NCI-H2029 treated with DMSO at 0.1 percent for 48 hours (cell line): ENCODE measurements around the gene BEAN1.
"Not testable (repeated sequence)": the region's sequence is repeated elsewhere in the genome, so short reads cannot be mapped to it uniquely, and the experiment has no call there.

Experiments used
- DNase-seq: peaks from one replicate; lab custom pipeline; 2025; lab: John Stamatoyannopoulos, UW

Gene BEAN1

GRCh38 chr16:66441586-66442375, 14.7 kb downstream of the BEAN1 start:
- no peak for DNase-seq

DNA sequence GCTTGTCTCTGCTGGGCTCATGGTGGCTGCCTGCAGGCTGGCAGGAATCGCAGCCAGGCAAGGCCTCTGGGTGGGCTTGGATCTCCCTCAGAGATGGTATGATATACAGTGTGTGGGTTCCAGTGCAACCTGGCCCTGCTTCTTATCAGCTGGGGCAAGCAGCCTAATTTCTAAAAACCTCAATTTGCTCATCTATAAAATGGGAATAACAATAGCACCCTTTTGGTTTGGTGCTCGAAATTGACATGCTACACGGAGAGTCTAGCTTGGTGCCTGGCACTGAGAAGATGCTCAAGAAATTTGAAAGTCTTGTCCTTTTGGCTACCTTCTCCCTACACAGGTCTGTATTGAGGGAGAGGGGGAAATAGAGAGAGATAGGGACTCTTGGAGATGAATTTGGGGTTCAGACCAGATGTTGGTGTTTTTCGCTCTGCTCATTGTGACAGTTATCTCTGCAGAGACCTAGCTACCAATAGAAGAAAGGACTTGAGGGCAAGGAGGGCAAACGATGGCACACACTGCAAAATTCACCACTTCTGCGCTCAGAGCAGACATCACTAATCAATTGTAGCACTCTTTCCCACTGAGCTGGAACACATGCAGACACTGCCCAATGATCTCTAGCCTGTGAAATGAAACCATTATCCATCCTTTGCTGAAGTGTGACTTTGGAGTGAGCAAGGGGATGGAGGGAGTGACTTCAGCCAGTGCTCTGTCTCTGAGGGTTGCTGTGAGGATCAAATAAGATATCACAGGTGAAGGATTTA, 15.6 kb downstream of the BEAN1 start:
- DNase-seq, result no peak

DNA sequence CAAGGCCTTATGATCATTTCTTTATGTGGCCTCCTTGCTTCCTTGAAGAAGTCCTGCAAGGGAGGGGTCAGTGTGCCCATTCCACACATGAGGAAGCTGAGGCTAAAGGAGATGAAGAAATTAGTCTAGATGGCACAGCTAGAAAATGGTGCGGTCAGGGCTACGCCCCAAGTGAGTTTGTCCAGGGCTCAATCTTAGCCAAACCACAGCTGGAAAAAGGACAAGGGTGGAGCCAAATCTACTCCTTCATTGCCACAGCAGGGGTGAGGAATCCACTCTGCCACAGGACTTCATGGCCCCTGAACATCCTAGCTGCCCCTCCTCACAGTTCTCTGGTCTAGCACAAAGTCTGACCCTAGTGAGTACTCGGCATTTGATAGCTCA, 16.2 kb downstream of the BEAN1 start:
- DNase-seq, result no peak

GRCh38 chr16:66444049-66444481, 17.0 kb downstream of the BEAN1 start:
- no peak for DNase-seq

GRCh38 chr16:66446737-66447136, 19.6 kb downstream of the BEAN1 start:
- DNase-seq, result no peak

DNA sequence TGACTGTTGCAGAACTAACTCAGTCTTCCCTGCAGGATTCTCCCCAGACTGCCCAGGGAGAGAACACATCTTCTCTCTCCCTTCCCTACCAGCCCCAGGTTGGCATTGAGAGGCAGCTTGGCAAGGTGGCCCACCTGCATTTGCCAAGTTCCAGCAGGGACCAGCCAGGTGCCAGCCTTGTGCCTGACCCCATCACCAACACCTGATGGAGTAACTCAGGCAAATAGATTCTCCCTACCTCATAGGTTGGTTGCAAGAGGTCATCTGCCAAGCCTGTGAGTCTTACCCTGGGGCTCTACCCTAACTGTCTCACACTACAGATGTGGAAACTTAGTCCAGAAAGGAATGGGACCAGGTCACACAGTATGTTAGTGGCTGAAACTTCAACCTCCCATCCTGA, 20.4 kb downstream of the BEAN1 start:
- DNase-seq, result no peak

- DNase-seq, result no peak
Observed at GRCh38 chr16:66451548-66451947, 24.5 kb downstream of the BEAN1 start.

- DNase-seq, result not testable (repeated sequence)
Observed at GRCh38 chr16:66453230-66453629, 26.1 kb downstream of the BEAN1 start.

DNA sequence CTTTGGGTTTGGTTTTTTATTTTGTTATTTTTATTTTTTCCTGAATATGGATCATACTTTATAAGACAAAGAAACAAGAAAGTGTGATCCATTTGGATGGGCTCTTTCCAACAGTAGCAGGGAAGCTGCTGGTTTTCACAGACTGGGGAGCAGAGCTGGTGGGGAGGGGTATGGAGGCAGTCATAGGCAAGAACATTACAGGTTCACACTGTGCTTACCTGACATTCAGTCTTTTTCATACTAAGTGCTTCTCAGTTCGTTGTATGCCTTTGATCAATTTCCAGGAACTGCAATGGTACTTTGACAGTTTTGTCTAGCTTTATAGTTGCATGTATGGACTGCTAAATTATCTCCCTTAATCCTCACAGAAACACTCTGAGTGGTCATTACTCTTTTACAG, 27.7 kb downstream of the BEAN1 start:
- no peak for DNase-seq

- DNase-seq, result no peak
Observed at GRCh38 chr16:66455970-66456369, 28.9 kb downstream of the BEAN1 start.

- DNase-seq, result no peak
Observed at GRCh38 chr16:66457888-66458287, 30.8 kb downstream of the BEAN1 start.

DNA sequence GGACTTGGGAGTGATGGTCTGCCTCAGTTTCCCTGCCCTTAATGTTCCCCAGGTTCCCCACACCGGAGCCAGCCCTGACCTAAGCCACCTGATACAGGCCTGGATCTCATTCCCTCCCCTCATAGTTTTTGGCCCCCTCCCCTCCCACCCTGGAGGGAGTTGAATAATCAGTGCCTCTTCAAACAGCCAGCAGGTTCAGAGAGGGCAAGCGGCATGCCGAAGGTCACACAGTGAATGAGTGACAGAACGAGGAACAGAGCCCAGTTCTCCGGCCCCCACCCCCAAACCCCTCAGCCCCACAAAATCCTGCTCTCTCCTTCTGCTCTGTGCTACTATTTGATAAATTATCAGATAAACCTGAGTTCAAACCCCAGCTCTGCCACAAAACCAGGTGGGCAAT, 31.2 kb downstream of the BEAN1 start:
- no peak for DNase-seq

GRCh38 chr16:66458853-66459252, 31.8 kb downstream of the BEAN1 start:
- no peak for DNase-seq

DNA sequence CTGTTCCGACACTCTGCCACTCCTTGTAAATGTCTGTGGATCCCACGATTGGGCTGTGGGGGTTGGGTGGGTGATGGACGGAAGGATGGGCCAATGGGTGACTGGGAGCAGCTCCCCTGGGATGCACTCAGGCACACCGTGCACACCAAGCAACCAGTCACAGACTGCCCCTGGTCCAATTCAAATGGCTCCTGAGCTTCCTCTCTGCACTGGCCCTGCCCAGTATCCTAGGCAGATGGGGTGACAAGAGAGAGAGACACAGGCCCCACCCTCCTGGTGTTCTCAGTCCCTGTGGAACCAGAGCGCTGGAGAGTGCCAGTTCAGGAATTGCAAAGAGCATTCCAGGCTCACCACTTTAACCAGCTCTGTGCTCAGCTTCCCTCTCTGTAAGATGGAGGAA, 32.8 kb downstream of the BEAN1 start:
- no peak for DNase-seq

DNA sequence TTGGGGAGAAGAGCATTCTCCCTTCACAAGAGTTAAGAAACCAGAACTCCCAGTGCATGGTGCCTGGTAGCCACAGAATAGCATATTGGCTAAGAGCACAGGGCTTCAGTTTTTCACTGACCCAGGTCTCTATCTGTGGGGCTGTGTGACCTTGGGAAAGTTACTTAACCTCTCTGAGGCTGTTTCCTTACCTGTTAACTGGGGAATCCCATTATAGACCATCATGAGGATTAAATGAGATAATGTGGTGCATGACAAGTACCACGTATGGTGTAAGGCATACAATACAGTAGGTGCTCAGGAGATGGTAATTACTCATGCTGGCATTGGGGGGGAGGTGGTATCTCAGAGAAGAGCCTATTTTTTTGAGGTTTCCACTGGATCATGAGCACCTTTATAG, 33.6 kb downstream of the BEAN1 start:
- no peak for DNase-seq

GRCh38 chr16:66462912-66463311, 35.8 kb downstream of the BEAN1 start:
- no peak for DNase-seq

- not testable (repeated sequence) for DNase-seq
Observed at GRCh38 chr16:66465946-66466345, 38.9 kb downstream of the BEAN1 start.

- not testable (repeated sequence) for DNase-seq
Observed at GRCh38 chr16:66466636-66467035, 39.5 kb downstream of the BEAN1 start.

GRCh38 chr16:66467611-66468010, 40.5 kb downstream of the BEAN1 start:
- no peak for DNase-seq

DNA sequence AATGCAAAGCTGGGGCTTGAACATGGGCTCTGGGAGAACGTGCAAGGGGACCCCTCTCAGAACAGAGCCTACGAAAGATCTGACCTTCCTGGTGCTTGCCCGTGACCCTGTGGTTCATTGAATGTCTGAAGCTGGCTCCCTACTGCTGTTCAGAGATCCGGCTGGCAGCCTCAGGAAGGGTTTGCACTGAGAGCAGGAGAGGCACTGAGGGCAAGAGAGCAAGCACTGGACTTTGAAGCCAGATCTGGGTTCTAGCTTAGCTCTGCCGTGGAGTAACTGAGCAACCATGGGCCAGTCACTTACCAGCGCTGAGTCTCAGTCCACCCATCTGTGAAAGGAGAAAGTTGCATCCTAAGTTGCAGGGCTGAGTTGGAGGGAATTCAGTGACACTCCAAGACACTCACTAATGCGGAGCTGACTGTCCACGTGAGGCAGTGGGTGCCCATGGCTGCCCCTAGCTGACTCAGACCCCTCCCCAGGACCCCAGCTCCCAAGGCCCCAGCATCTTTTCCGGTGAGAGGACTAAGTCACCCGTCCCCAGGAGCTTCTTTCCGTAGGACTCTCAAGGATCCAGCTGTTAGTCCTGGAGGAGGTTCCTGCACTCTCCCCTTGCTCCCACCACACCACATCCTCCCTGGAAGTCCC, 41.3 kb downstream of the BEAN1 start:
- DNase-seq, result no peak

DNA sequence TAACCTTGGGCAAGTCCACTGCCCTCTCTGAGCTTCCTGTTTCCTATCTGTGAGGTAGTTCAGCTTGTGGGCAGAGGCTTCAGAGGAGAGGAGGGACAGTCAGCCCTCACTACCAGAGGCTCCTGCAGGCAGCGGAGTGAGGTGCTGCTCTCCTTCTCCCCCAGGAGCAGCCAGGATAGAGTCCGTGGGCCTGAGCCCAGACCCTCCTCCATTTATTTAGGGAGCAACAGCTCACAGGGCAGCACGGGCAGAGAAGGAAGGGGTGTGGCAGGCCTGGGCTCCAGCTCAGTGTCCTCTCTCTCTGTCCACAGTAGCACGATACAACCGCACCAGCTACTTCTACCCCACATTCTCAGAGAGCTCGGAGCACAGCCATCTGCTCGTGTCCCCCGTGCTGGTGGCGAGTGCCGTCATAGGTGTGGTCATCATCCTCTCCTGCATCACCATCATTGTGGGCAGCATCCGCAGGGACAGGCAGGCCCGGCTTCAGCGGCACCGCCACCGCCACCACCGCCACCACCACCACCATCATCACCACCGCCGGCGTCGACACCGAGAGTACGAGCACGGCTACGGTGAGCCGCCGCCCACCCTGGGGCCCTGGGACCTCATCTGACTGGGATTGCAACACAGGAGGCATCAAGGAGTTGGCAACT, 42.3 kb downstream of the BEAN1 start:
- DNase-seq, result no peak

GRCh38 chr16:66469947-66470546, 43.0 kb downstream of the BEAN1 start:
- no peak for DNase-seq
